Mesothelial cell of epicardium (in vitro differentiated cells): ENCODE data around the gene RAB3B. TPM values are rescaled to one million over a fixed set of nuclear protein-coding genes. Genes with fewer than 3 reads are reported as not detected.

Experiments
- DNase-seq, 2 experiments: peaks; one replicate each; pipeline ENCODE4 v3.0.0; 2021; ENCODE audit warnings: low spot score in 2 of 2; ENCODE audit not compliant: unreplicated experiment in 2 of 2
- H3K27ac Mint-ChIP-seq: 2 replicates; pipeline ENCODE4 v1.8.0; 2021; ENCODE audit warnings: mixed read lengths
- H3K27me3 Mint-ChIP-seq: 2 replicates; pipeline ENCODE4 v1.8.0; 2021; ENCODE audit warnings: low read depth, mixed read lengths
- H3K36me3 Mint-ChIP-seq: 2 replicates; pipeline ENCODE4 v1.8.0; 2021; ENCODE audit warnings: mixed read lengths
- H3K4me1 Mint-ChIP-seq: 2 replicates; pipeline ENCODE4 v1.8.0; 2021; ENCODE audit warnings: mixed read lengths
- H3K4me3 Mint-ChIP-seq: 2 replicates; pipeline ENCODE4 v1.8.0; 2021; ENCODE audit warnings: mild to moderate bottlenecking, moderate library complexity, mixed read lengths
- H3K9me3 Mint-ChIP-seq: 2 replicates; pipeline ENCODE4 v1.8.0; 2021; ENCODE audit warnings: mixed read lengths
- CTCF ChIP-seq: fragments of 200-600 bp; sonication (generic); IDR thresholded peaks from one replicate; pipeline ENCODE4 v1.5.0; 2021; ENCODE audit warnings: antibody characterized with exemption; ENCODE audit not compliant: unreplicated experiment
- total RNA-seq: library from RNA; stranded (reverse); gene quantifications from 3 replicates; pipeline ENCODE4 v1.2.1, GENCODE V29; 2021

RAB3B gene
- total RNA-seq, 1 donor from 2014 or later = 3.8 TPM

GRCh38 chr1:51930329-51930728, 60.2 kb downstream of the RAB3B start:
- Mint-ChIP-seq H3K4me3 (no peak overlapping the region), H3K9me3 (no peaks in the 10 kb centered on the region), H3K27ac (no peak overlapping the region), H3K27me3 (peaks cover 6% of the 10 kb centered on the region), H3K4me1 (no peaks in the 10 kb centered on the region), H3K36me3 (no peaks in the 10 kb centered on the region)
- TF ChIP-seq CTCF = no peak
- DNase-seq = no peak

- Mint-ChIP-seq H3K9me3 (no peaks in the 10 kb centered on the region), H3K27ac (no peak overlapping the region), H3K4me3 (no peak overlapping the region), H3K27me3 (peaks cover 6% of the 10 kb centered on the region), H3K4me1 (no peaks in the 10 kb centered on the region), H3K36me3 (no peaks in the 10 kb centered on the region)
- TF ChIP-seq CTCF = no peak
- no peak for DNase-seq
Measured at GRCh38 chr1:51928896-51929295, 61.6 kb downstream of the RAB3B start.

- Mint-ChIP-seq H3K27me3 (peaks cover 6% of the 10 kb centered on the region), H3K36me3 (no peaks in the 10 kb centered on the region), H3K4me1 (no peaks in the 10 kb centered on the region), H3K4me3 (no peak overlapping the region), H3K9me3 (no peaks in the 10 kb centered on the region), H3K27ac (no peak overlapping the region)
- DNase-seq = no peak
- no peak for TF ChIP-seq CTCF
Measured at GRCh38 chr1:51927029-51927428, 63.5 kb downstream of the RAB3B start.

GRCh38 chr1:51926171-51926812, 64.2 kb downstream of the RAB3B start:
- no peak for TF ChIP-seq CTCF
- peaks cover 8% of the 10 kb centered on the region for H3K27me3 Mint-ChIP-seq
- H3K36me3 Mint-ChIP-seq = no peaks in the 10 kb centered on the region
- no peak overlapping the region for H3K4me3 Mint-ChIP-seq
- no peaks in the 10 kb centered on the region for H3K9me3 Mint-ChIP-seq
- H3K4me1 Mint-ChIP-seq = peaks cover 2% of the 10 kb centered on the region
- no peak for DNase-seq
- no peak overlapping the region for H3K27ac Mint-ChIP-seq

GRCh38 chr1:51924455-51924854, 66.0 kb downstream of the RAB3B start:
- Mint-ChIP-seq H3K27ac (no peak overlapping the region), H3K27me3 (peaks cover 24% of the 10 kb centered on the region), H3K4me3 (no peak overlapping the region), H3K4me1 (peaks cover 2% of the 10 kb centered on the region), H3K36me3 (no peaks in the 10 kb centered on the region), H3K9me3 (no peaks in the 10 kb centered on the region)
- DNase-seq = no peak
- TF ChIP-seq CTCF = no peak

- H3K27me3 Mint-ChIP-seq = peaks cover 34% of the 10 kb centered on the region
- H3K4me3 Mint-ChIP-seq = no peak overlapping the region
- no peaks in the 10 kb centered on the region for H3K9me3 Mint-ChIP-seq
- no peak for DNase-seq
- peaks cover 2% of the 10 kb centered on the region for H3K4me1 Mint-ChIP-seq
- TF ChIP-seq CTCF = no peak
- H3K36me3 Mint-ChIP-seq = no peaks in the 10 kb centered on the region
- no peak overlapping the region for H3K27ac Mint-ChIP-seq
Measured at GRCh38 chr1:51922040-51922439, 68.5 kb downstream of the RAB3B start.
